ENCODE measurements around the gene TMOD3.

The TMOD3 gene

DNA sequence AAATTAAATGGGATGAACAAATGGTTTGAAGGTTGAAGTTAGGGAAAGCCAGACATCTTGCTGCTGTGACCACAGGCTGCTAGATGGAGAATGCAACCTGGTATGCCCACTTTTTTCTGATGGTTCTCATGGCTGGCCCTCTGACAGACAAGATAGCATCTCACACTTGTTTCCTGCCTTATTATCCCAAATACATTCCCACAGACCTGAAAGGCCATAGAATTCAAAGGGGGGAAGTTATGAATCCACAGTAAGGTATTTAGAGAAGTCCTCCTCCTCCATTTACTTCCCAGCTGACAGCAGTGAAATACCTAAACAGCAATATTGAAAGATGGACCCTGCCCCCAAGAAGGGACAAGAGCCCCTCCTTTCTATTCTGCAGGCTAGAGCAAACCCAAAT is 109.8 kb downstream of the TMOD3 start:
- H3K27ac ChIP-seq, result no peak overlapping the region; the same call in 1 of the 2 replicates
- TF ChIP-seq ZFX (IDR thresholded peaks at IDR 0.05) (no peak), CTCF (conservative IDR thresholded peaks at IDR 0.05) (no peak)

DNA sequence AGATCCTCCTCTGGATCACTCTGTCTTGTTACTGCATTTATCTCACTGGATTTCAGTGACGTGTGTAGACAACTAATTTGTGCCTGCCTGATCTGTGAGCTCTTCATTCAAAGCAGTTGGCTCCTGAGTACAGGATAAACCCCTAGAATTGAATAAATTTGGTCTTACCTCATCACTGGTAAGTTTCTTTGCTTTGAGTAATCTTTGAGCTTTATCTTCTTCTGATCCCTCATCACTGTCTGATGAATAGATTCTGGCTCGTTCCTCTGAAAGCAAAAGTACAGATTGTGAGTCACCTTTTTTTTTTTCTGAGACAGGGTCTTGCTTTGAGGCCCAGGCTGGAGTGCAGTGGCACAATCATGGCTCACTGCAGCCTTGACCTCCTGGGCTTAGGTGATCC is 117.7 kb downstream of the TMOD3 start:
- H3K27ac ChIP-seq, result no peak overlapping the region
- no peak for TF ChIP-seq CTCF (conservative IDR thresholded peaks at IDR 0.05)
- no peak for TF ChIP-seq ZFX (IDR thresholded peaks at IDR 0.05)

DNA sequence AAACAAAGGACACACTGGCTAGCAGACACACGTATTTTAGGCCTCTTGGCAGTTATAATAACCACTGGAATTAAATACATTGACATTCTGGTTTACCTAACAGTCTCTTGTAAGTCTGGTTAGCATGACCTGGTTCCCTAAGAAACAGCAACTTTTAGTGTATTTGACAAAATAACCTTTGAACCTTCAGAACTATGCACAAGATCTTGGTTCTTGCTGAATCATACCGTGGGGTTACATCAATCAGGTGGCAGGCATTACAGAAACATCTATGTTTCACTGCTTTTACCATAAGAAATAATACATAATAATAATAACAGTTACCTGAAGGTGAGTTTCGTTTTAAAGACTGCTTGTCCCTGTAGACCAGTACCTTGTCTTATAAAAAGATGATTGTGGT is 123.4 kb downstream of the TMOD3 start:
- no peak overlapping the region for H3K27ac ChIP-seq
- TF ChIP-seq ZFX (IDR thresholded peaks at IDR 0.05) (no peak), CTCF (conservative IDR thresholded peaks at IDR 0.05) (no peak)

DNA sequence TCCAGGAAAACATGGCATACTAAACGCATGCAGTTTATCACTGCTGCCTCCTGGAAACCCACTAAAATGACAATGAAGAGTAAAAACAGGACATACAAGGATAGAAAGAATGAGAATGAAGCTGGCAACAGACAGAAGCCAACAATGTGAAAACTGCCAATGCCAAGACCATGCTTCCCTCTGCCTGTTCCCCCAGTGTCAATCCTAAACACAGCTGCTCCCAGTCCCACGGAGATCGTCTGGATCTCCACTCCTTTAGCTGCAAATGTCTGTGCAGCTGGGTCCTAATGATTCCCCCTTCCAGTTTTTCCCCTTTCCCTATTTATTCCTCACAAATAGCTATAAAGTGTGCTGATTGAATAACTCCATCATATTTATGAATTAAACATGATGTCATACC is 126.1 kb downstream of the TMOD3 start:
- TF ChIP-seq ZFX (IDR thresholded peaks at IDR 0.05) (no peak), CTCF (conservative IDR thresholded peaks at IDR 0.05) (no peak)

More for the DNA sequence above, 126.1 kb downstream of the TMOD3 start:
- H3K27ac ChIP-seq, result no peak overlapping the region
